K562 (cell line): Measurements from ENCODE around the gene GNAL. TPM values are rescaled to one million over a fixed set of nuclear protein-coding genes. Genes with fewer than 3 reads are reported as not detected.
A peak's percentile ranks its signal among the peaks of the same experiment; 100 is the strongest.

Experiments used
- CBFA2T3 ChIP-seq: fragments of 450-650 bp; IDR thresholded peaks from 2 replicates; pipeline ENCODE4 v1.6.1; 2017
- CBX1 ChIP-seq: sonication (generic); IDR thresholded peaks from 2 replicates; pipeline ENCODE4 v1.6.1; 2016; ENCODE audit warnings: antibody characterized with exemption, low read depth, mild to moderate bottlenecking
- CTCFL ChIP-seq: IDR thresholded peaks from 2 replicates; pipeline ENCODE4 v1.6.1; 2011; ENCODE audit warnings: borderline replicate concordance, low read depth, mild to moderate bottlenecking, moderate library complexity, low read length; ENCODE audit not compliant: insufficient read depth, poor library complexity, severe bottlenecking
- CXXC5 ChIP-seq: fragments of 250-450 bp; sonication (Bioruptor Pico); IDR thresholded peaks from 2 replicates; pipeline ENCODE4 v1.8.0; 2022; ENCODE audit warnings: inconsistent platforms, mild to moderate bottlenecking, moderate library complexity
- ETV1 ChIP-seq: fragments of 450-650 bp; conservative IDR thresholded peaks from 2 replicates; pipeline ENCODE4 v1.6.1; 2016; ENCODE audit warnings: missing genetic modification characterization, control low read depth, low read depth, missing compliant biosample characterization
- FOXJ3 ChIP-seq: sonication (generic); formaldehyde crosslinking; IDR thresholded peaks from 2 replicates; pipeline ENCODE4 v1.4.0; 2020; ENCODE audit warnings: mild to moderate bottlenecking, missing genetic modification reagents
- GATAD2B ChIP-seq: fragments of 450-650 bp; IDR thresholded peaks from 2 replicates; pipeline ENCODE4 v1.6.1; 2017; ENCODE audit warnings: mild to moderate bottlenecking, borderline replicate concordance
- HDAC2 ChIP-seq: fragments of 450-650 bp; IDR thresholded peaks from 2 replicates; pipeline ENCODE4 v1.6.1; 2016; ENCODE audit warnings: mild to moderate bottlenecking
- ILF3 ChIP-seq: fragments of 450-650 bp; IDR thresholded peaks from 2 replicates; pipeline ENCODE4 v1.6.1; 2018; ENCODE audit warnings: antibody characterized with exemption, mild to moderate bottlenecking, moderate library complexity, borderline replicate concordance
- MED1 ChIP-seq: sonication (generic); formaldehyde crosslinking; IDR thresholded peaks from 2 replicates; pipeline ENCODE4 v1.8.1; 2023; ENCODE audit warnings: missing genetic modification reagents, borderline replicate concordance
- MITF ChIP-seq: IDR thresholded peaks from 2 replicates; pipeline ENCODE4 v1.6.1; 2014; ENCODE audit warnings: antibody characterized with exemption
- NCOA1 ChIP-seq: fragments of 450-650 bp; IDR thresholded peaks from 2 replicates; pipeline ENCODE4 v1.6.1; 2016; ENCODE audit warnings: low read depth
- NCOA2 ChIP-seq, 2 experiments: fragments of 450-650 bp; IDR thresholded peaks; 2 replicates each; pipeline ENCODE4 v1.6.1; 2018; ENCODE audit warnings: mild to moderate bottlenecking in 2 of 2, moderate library complexity in 1 of 2; ENCODE audit not compliant: partially characterized antibody in 2 of 2
- SMAD2 ChIP-seq: fragments of 150-350 bp; IDR thresholded peaks from 2 replicates; pipeline ENCODE4 v1.6.1; 2014; ENCODE audit warnings: low read depth, mild to moderate bottlenecking, low read length
- SRSF3 ChIP-seq: fragments of 200-400 bp; formaldehyde crosslinking; IDR thresholded peaks from 2 replicates; pipeline ENCODE4 v1.6.1; 2016; ENCODE audit warnings: mild to moderate bottlenecking, low read length, moderate library complexity; ENCODE audit not compliant: insufficient read depth
- TAL1 ChIP-seq: fragments of 450-650 bp; IDR thresholded peaks from 2 replicates; pipeline ENCODE4 v1.6.1; 2016; ENCODE audit warnings: mild to moderate bottlenecking
- TEAD2 ChIP-seq: fragments of 450-650 bp; IDR thresholded peaks from 2 replicates; pipeline ENCODE4 v1.6.1; 2016; ENCODE audit warnings: missing genetic modification characterization, control low read depth, missing compliant biosample characterization
- ZNF263 ChIP-seq: sonication (generic); formaldehyde crosslinking; IDR thresholded peaks from 2 replicates; pipeline ENCODE4 v1.8.0; 2022; ENCODE audit warnings: mild to moderate bottlenecking, missing genetic modification reagents, borderline replicate concordance
- ZNF431 ChIP-seq: sonication (generic); formaldehyde crosslinking; IDR thresholded peaks from 2 replicates; pipeline ENCODE4 v1.8.0; 2022; ENCODE audit warnings: mild to moderate bottlenecking, missing genetic modification reagents
- ZNF785 ChIP-seq: fragments of 250-450 bp; sonication (Bioruptor Pico); IDR thresholded peaks from 2 replicates; pipeline ENCODE4 v1.4.0; 2020; ENCODE audit warnings: mild to moderate bottlenecking
- polyA plus RNA-seq, 8 experiments: library from polyadenylated mRNA; depleted of rRNA in 4 of 8; stranded (reverse) in 5 of 8; unstranded in 3 of 8; fragments of >200 nt; fragmentation: Nextera tagmentation in 2 of 8; fragmentation: Illumina TruSeq in 1 of 8; extraction: Ambion mirVana in 2 of 8; extraction: Trizol in 1 of 8; gene quantifications; 2 replicates each; pipeline versions ENCODE4 v1.2.1 to v1.2.3, GENCODE V29; 2011 to 2014; ENCODE audit warnings: inconsistent platforms in 1 of 8, missing spikeins in 1 of 8
- total RNA-seq, 7 experiments: library from RNA; depleted of rRNA in 6 of 7; stranded (reverse); fragments of >200 nt in 6 of 7; fragmentation: Illumina TruSeq in 2 of 7; extraction: Trizol in 2 of 7; gene quantifications; 2 replicates each; pipeline versions ENCODE4 v1.2.1 to v1.2.3, GENCODE V29; 2011 to 2021; ENCODE audit warnings: low replicate concordance in 1 of 7
- TF ChIP-seq, protein P1 (sequence below), 2 experiments: fragments of 450-650 bp in 1 of 2; sonication (generic) in 1 of 2; formaldehyde crosslinking in 1 of 2; IDR thresholded peaks in 1 of 2; conservative IDR thresholded peaks in 1 of 2; 2 replicates each; pipeline versions ENCODE4 v1.6.1 to v1.8.1; 2016 to 2023; ENCODE audit warnings: mild to moderate bottlenecking in 2 of 2, moderate library complexity in 2 of 2, inconsistent platforms in 1 of 2, missing genetic modification reagents in 1 of 2
- TF ChIP-seq, protein P2 (sequence below): fragments of 450-650 bp; conservative IDR thresholded peaks from 2 replicates; pipeline ENCODE4 v1.6.1; 2016; ENCODE audit warnings: missing genetic modification characterization, low read depth, mild to moderate bottlenecking, control low read depth, missing compliant biosample characterization

The GNAL gene
- total and polyA plus RNA-seq, 9 of the 15 experiments (the other 6 are each of a cell fraction or from before 2014, with no cell fraction given): under 0.01 to 0.10 (median 0.01) TPM; not detected in 5

DNA sequence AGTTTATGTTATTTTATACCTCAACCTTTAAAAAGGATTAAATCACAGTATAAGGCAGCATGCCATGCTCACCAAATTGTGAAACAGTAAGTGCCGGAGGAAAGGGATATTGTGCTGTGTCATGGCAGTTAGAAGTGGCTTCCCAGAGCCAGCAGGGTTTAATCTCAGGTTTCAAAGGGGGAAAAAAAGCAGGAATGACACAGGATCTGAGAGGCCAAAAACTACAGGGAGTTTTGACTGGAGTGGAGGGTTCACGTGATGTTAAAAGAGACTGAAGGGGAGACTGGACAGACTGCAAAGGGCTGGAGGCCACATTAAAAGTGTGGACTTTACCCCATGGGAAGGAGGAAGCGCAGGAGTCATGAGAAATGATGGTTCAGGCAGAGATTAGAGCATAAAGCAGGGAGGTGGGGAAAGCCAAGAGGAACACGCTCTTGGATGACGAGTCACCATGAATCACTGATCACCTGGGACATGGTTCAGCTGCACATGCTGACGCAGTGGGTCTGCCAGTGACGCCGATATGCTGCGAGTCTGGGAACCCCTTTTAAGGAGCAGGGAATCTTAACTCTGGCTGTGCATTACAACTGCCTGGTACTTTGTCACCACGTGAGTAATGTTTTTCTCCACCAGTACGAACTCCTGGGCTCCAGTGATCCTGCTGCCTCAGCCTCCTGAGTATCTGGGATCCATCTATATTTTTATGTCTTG, 168.3 kb downstream of the GNAL start (continued):
- TF ChIP-seq GATAD2B (no peak), ZNF431 (CRISPR knock-in tag) (no peak), ILF3 (no peak), TEAD2 (tag) (no peak), NCOA2 (IDR thresholded peaks at IDR 0.05; ENCODE audit: partially characterized antibody in 2 of 2) (no peak), FOXJ3 (CRISPR knock-in tag) (no peak), MITF (no peak), TAL1 (no peak; the same call in 1 of the 2 replicates), CXXC5 (CRISPR knock-in tag) (peak; percentile 31; the same call in 1 of the 2 replicates), ZNF263 (CRISPR knock-in tag) (no peak), ZNF785 (CRISPR knock-in tag) (no peak), ETV1 (tag) (peak; percentile 24; the same call in 1 of the 2 replicates), SMAD2 (no peak), HDAC2 (peak; percentile 84), MED1 (CRISPR knock-in tag) (no peak), CTCFL (no peak), NCOA1 (peak; percentile 83), CBX1 (no peak), SRSF3 (no peak), CBFA2T3 (peak; percentile 39)
- TF ChIP-seq, protein P1, sequence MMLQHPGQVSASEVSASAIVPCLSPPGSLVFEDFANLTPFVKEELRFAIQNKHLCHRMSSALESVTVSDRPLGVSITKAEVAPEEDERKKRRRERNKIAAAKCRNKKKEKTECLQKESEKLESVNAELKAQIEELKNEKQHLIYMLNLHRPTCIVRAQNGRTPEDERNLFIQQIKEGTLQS (IDR thresholded peaks at IDR 0.05): peak; percentile 90
- TF ChIP-seq, protein P1 (CRISPR knock-in tag; conservative IDR thresholded peaks at IDR 0.05): no peak
- TF ChIP-seq, protein P2, sequence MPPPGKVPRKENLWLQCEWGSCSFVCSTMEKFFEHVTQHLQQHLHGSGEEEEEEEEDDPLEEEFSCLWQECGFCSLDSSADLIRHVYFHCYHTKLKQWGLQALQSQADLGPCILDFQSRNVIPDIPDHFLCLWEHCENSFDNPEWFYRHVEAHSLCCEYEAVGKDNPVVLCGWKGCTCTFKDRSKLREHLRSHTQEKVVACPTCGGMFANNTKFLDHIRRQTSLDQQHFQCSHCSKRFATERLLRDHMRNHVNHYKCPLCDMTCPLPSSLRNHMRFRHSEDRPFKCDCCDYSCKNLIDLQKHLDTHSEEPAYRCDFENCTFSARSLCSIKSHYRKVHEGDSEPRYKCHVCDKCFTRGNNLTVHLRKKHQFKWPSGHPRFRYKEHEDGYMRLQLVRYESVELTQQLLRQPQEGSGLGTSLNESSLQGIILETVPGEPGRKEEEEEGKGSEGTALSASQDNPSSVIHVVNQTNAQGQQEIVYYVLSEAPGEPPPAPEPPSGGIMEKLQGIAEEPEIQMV (tag): no peak
